HepG2 (cell line): Measurements from ENCODE around the gene C5orf47. TPM values are rescaled to one million over a fixed set of nuclear protein-coding genes. Genes with fewer than 3 reads are reported as not detected.

Source experiments
- ATF3 ChIP-seq: sonication (generic); formaldehyde crosslinking; IDR thresholded peaks from 2 replicates; pipeline ENCODE4 v1.4.0; 2020; ENCODE audit warnings: missing genetic modification reagents
- DR1 ChIP-seq: sonication (generic); formaldehyde crosslinking; IDR thresholded peaks from 2 replicates; pipeline ENCODE4 v1.8.0; 2021; ENCODE audit warnings: mild to moderate bottlenecking, missing genetic modification reagents, inconsistent platforms
- FOXA3 ChIP-seq: IDR thresholded peaks from 2 replicates; pipeline ENCODE4 v1.6.1; 2016; ENCODE audit warnings: missing genetic modification reagents, missing compliant biosample characterization
- JUND ChIP-seq: sonication (generic); formaldehyde crosslinking; IDR thresholded peaks from 2 replicates; pipeline ENCODE4 v1.8.0; 2022; ENCODE audit warnings: mild to moderate bottlenecking, missing genetic modification reagents
- KDM5B ChIP-seq: sonication (generic); formaldehyde crosslinking; IDR thresholded peaks from 2 replicates; pipeline ENCODE4 v1.4.0; 2020; ENCODE audit warnings: missing genetic modification reagents, mild to moderate bottlenecking, borderline replicate concordance
- MLLT10 ChIP-seq: sonication (generic); formaldehyde crosslinking; IDR thresholded peaks from 2 replicates; pipeline ENCODE4 v1.4.0; 2020; ENCODE audit warnings: missing genetic modification reagents
- THRA ChIP-seq: sonication (generic); formaldehyde crosslinking; IDR thresholded peaks from 2 replicates; pipeline ENCODE4 v1.4.0; 2020; ENCODE audit warnings: missing genetic modification reagents, borderline replicate concordance
- XBP1 ChIP-seq: sonication (generic); formaldehyde crosslinking; IDR thresholded peaks from 2 replicates; pipeline ENCODE4 v1.5.0; 2020; ENCODE audit warnings: missing genetic modification reagents
- ZFP90 ChIP-seq: sonication (generic); formaldehyde crosslinking; IDR thresholded peaks from 2 replicates; pipeline ENCODE4 v1.8.0; 2022; ENCODE audit warnings: missing genetic modification reagents, mild to moderate bottlenecking, inconsistent platforms, borderline replicate concordance
- ZNF205 ChIP-seq: IDR thresholded peaks from 2 replicates; pipeline ENCODE4 v1.6.1; 2018; ENCODE audit warnings: missing biosample characterization, missing genetic modification reagents
- ZNF232 ChIP-seq: sonication (generic); formaldehyde crosslinking; IDR thresholded peaks from 2 replicates; pipeline ENCODE4 v1.4.0; 2020; ENCODE audit warnings: missing genetic modification reagents, borderline replicate concordance
- ZNF234 ChIP-seq: sonication (generic); formaldehyde crosslinking; conservative IDR thresholded peaks from 2 replicates; pipeline ENCODE4 v1.5.1; 2020; ENCODE audit warnings: mild to moderate bottlenecking, missing genetic modification reagents
- ZNF3 ChIP-seq: IDR thresholded peaks from 2 replicates; pipeline ENCODE4 v1.7.0; 2017; ENCODE audit warnings: inconsistent platforms
- ZNF446 ChIP-seq: sonication (generic); formaldehyde crosslinking; IDR thresholded peaks from 2 replicates; pipeline ENCODE4 v1.5.0; 2020; ENCODE audit warnings: mild to moderate bottlenecking, missing genetic modification reagents
- ZNF567 ChIP-seq: sonication (generic); formaldehyde crosslinking; IDR thresholded peaks from 2 replicates; pipeline ENCODE4 v1.8.1; 2023; ENCODE audit warnings: mild to moderate bottlenecking, missing genetic modification reagents, borderline replicate concordance
- ZNF672 ChIP-seq: sonication (generic); formaldehyde crosslinking; IDR thresholded peaks from 2 replicates; pipeline ENCODE4 v1.8.1; 2022; ENCODE audit warnings: missing genetic modification reagents
- ZNF747 ChIP-seq: sonication (generic); formaldehyde crosslinking; IDR thresholded peaks from 2 replicates; pipeline ENCODE4 v1.8.1; 2023; ENCODE audit warnings: missing genetic modification reagents, mild to moderate bottlenecking, borderline replicate concordance
- ZNF883 ChIP-seq: sonication (generic); formaldehyde crosslinking; IDR thresholded peaks from 2 replicates; pipeline ENCODE4 v1.5.1; 2020; ENCODE audit warnings: mild to moderate bottlenecking, missing genetic modification reagents; ENCODE audit errors: not compliant biosample characterization
- polyA plus RNA-seq, 8 experiments: library from polyadenylated mRNA; depleted of rRNA in 3 of 8; stranded (reverse) in 7 of 8; unstranded in 1 of 8; fragments of >200 nt; fragmentation: Illumina TruSeq in 4 of 8; extraction: Trizol in 4 of 8; gene quantifications; 2 replicates each; pipeline versions ENCODE4 v1.2.1 to v1.2.3, GENCODE V29; 2011 to 2016; ENCODE audit warnings: low read depth in 4 of 8, missing spikeins in 1 of 8, mixed read lengths in 1 of 8; ENCODE audit not compliant: insufficient read depth in 1 of 8
- total RNA-seq, 5 experiments: library from RNA; depleted of rRNA; stranded (reverse); fragments of >200 nt; fragmentation: Illumina TruSeq; extraction: Trizol; gene quantifications; 2 replicates each; pipeline ENCODE4 v1.2.3, GENCODE V29; 2016; ENCODE audit warnings: low read depth in 1 of 5
- TF ChIP-seq, protein P1 (sequence below): sonication (generic); formaldehyde crosslinking; IDR thresholded peaks from 2 replicates; pipeline ENCODE4 v1.8.1; 2023; ENCODE audit warnings: missing genetic modification reagents, inconsistent platforms, borderline replicate concordance
- TF ChIP-seq, protein P2 (sequence below): IDR thresholded peaks from 2 replicates; pipeline ENCODE4 v1.6.1; 2018; ENCODE audit warnings: missing genetic modification reagents, mild to moderate bottlenecking, missing compliant biosample characterization
- TF ChIP-seq, protein P3 (sequence below): sonication (generic); formaldehyde crosslinking; IDR thresholded peaks from 2 replicates; pipeline ENCODE4 v1.4.0; 2020; ENCODE audit warnings: missing genetic modification reagents, borderline replicate concordance

The C5orf47 gene
- total and polyA plus RNA-seq, 2 of the 13 experiments (the other 11 are each of a cell fraction or from before 2014, with no cell fraction given), result not detected

DNA sequence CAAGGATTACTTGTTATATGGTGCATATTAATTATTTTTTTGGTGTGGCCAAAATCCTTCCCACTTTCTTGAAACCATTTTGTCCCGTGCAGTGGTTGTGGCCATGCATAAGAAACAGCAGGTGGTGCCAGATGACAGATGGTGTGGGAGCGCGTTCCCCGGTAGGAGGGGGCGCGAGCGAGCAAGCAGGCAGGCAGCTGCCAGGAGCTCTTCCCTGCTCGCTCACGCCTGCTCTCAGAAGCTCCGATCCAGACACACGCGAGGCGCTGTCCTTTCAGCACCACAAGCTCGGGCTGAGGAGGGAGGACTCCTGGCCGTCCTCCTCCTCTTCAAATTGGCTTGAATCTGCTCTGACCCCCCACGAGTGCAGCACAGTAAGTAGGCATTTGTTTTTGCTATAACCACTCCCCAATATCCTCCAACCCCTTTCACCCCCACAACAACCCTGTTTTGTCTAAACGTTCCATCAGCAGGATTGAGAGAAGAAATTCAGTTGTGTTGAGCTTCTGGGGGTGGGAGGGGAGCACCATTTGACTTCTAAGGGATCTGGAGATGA lies 56.6 kb downstream of the C5orf47 start, which contains the start of gene NSG2 (continued):
- TF ChIP-seq, protein P1, sequence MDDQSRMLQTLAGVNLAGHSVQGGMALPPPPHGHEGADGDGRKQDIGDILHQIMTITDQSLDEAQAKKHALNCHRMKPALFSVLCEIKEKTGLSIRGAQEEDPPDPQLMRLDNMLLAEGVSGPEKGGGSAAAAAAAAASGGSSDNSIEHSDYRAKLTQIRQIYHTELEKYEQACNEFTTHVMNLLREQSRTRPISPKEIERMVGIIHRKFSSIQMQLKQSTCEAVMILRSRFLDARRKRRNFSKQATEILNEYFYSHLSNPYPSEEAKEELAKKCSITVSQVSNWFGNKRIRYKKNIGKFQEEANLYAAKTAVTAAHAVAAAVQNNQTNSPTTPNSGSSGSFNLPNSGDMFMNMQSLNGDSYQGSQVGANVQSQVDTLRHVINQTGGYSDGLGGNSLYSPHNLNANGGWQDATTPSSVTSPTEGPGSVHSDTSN (CRISPR knock-in tag), result no peak
- TF ChIP-seq KDM5B (CRISPR knock-in tag) (peak; percentile 49; the same call in 1 of the 2 replicates), ZNF3 (CRISPR knock-in tag) (no peak), ATF3 (CRISPR knock-in tag) (0 out of 2 replicates have a peak, but pooled peaks have one; percentile 10), ZNF234 (no peak), ZNF446 (CRISPR knock-in tag) (no peak), MLLT10 (no peak), ZNF883 (CRISPR knock-in tag) (peak; percentile 63), ZNF205 (CRISPR knock-in tag) (peak; percentile 56; the same call in 1 of the 2 replicates), ZNF567 (no peak), ZFP90 (CRISPR knock-in tag) (no peak), XBP1 (CRISPR knock-in tag) (no peak), ZNF747 (peak; percentile 62; the same call in 1 of the 2 replicates), DR1 (no peak), JUND (CRISPR knock-in tag) (no peak), ZNF232 (CRISPR knock-in tag) (peak; percentile 76; the same call in 1 of the 2 replicates), FOXA3 (no peak; the same call in 1 of the 2 replicates), THRA (CRISPR knock-in tag) (0 out of 2 replicates have a peak, but pooled peaks have one; percentile 32), ZNF672 (CRISPR knock-in tag) (no peak)
- TF ChIP-seq, protein P2, sequence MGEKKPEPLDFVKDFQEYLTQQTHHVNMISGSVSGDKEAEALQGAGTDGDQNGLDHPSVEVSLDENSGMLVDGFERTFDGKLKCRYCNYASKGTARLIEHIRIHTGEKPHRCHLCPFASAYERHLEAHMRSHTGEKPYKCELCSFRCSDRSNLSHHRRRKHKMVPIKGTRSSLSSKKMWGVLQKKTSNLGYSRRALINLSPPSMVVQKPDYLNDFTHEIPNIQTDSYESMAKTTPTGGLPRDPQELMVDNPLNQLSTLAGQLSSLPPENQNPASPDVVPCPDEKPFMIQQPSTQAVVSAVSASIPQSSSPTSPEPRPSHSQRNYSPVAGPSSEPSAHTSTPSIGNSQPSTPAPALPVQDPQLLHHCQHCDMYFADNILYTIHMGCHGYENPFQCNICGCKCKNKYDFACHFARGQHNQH (CRISPR knock-in tag), result peak; percentile 58; the same call in 1 of the 2 replicates
- TF ChIP-seq, protein P3, sequence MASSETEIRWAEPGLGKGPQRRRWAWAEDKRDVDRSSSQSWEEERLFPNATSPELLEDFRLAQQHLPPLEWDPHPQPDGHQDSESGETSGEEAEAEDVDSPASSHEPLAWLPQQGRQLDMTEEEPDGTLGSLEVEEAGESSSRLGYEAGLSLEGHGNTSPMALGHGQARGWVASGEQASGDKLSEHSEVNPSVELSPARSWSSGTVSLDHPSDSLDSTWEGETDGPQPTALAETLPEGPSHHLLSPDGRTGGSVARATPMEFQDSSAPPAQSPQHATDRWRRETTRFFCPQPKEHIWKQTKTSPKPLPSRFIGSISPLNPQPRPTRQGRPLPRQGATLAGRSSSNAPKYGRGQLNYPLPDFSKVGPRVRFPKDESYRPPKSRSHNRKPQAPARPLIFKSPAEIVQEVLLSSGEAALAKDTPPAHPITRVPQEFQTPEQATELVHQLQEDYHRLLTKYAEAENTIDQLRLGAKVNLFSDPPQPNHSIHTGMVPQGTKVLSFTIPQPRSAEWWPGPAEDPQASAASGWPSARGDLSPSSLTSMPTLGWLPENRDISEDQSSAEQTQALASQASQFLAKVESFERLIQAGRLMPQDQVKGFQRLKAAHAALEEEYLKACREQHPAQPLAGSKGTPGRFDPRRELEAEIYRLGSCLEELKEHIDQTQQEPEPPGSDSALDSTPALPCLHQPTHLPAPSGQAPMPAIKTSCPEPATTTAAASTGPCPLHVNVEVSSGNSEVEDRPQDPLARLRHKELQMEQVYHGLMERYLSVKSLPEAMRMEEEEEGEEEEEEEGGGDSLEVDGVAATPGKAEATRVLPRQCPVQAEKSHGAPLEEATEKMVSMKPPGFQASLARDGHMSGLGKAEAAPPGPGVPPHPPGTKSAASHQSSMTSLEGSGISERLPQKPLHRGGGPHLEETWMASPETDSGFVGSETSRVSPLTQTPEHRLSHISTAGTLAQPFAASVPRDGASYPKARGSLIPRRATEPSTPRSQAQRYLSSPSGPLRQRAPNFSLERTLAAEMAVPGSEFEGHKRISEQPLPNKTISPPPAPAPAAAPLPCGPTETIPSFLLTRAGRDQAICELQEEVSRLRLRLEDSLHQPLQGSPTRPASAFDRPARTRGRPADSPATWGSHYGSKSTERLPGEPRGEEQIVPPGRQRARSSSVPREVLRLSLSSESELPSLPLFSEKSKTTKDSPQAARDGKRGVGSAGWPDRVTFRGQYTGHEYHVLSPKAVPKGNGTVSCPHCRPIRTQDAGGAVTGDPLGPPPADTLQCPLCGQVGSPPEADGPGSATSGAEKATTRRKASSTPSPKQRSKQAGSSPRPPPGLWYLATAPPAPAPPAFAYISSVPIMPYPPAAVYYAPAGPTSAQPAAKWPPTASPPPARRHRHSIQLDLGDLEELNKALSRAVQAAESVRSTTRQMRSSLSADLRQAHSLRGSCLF, result no peak
